ENCODE data around the gene MT1A.

Gene MT1A

GRCh38 chr16:56637814-56638750 is at the start of gene MT1A:
Gene MT1A, plus strand, starts transcription at chr16:56638666. Its CDS starts 73 bp downstream, at chr16:56638739.
- DNase-seq: peak; percentile 11

GRCh38 chr16:56588781-56589140 is 49.7 kb upstream of the MT1A start:
- no peak for DNase-seq

GRCh38 chr16:56589141-56590039 is 49.1 kb upstream of the MT1A start, which contains the start of gene MT3:
Gene MT3, plus strand, starts transcription at chr16:56589528. Its CDS starts 63 bp downstream, at chr16:56589591.
- DNase-seq: peak; percentile 32

- no peak for DNase-seq
Observed at GRCh38 chr16:56591377-56592060, 46.9 kb upstream of the MT1A start.

GRCh38 chr16:56593573-56594291 is 44.7 kb upstream of the MT1A start:
- DNase-seq: no peak

- DNase-seq: no peak
Observed at GRCh38 chr16:56594292-56594619, 44.2 kb upstream of the MT1A start.

- DNase-seq: no peak
Observed at GRCh38 chr16:56600398-56600999, 38.0 kb upstream of the MT1A start.

GRCh38 chr16:56601325-56601724 is 37.1 kb upstream of the MT1A start:
- no peak for DNase-seq

GRCh38 chr16:56603589-56603988 is 34.9 kb upstream of the MT1A start:
- DNase-seq: no peak

- DNase-seq: no peak
Observed at GRCh38 chr16:56604966-56605365, 33.5 kb upstream of the MT1A start.

GRCh38 chr16:56605475-56605874 is 33.0 kb upstream of the MT1A start:
- DNase-seq: no peak

GRCh38 chr16:56606071-56606475 is 32.4 kb upstream of the MT1A start:
- no peak for DNase-seq

GRCh38 chr16:56606476-56607108 is 31.9 kb upstream of the MT1A start:
- no peak for DNase-seq

- no peak for DNase-seq
Observed at GRCh38 chr16:56607109-56607618, 31.3 kb upstream of the MT1A start.

GRCh38 chr16:56607675-56608042 is 30.8 kb upstream of the MT1A start:
- no peak for DNase-seq

- peak; percentile 82 for DNase-seq
Observed at GRCh38 chr16:56608043-56608875, 30.2 kb upstream of the MT1A start, which contains the start of gene MT2A. Gene MT2A, plus strand, starts transcription at chr16:56608584. Its CDS starts 72 bp downstream, at chr16:56608656.

GRCh38 chr16:56608876-56609462 is 29.5 kb upstream of the MT1A start:
- no peak for DNase-seq

GRCh38 chr16:56609463-56609921 is 29.0 kb upstream of the MT1A start:
- peak; percentile 31 for DNase-seq

- no peak for DNase-seq
Observed at GRCh38 chr16:56610017-56610608, 28.4 kb upstream of the MT1A start.

Data from DMS79 treated with DMSO at 0.1 percent for 48 hours (cell line).